Measurements from ENCODE around the gene NKAIN1. TPM values are rescaled to one million over a fixed set of nuclear protein-coding genes. Genes with fewer than 3 reads are reported as not detected.

Gene NKAIN1
- polyA plus RNA-seq, 1 donor from 2014 or later = 33.4 TPM

GRCh38 chr1:31216016-31216415, 23.7 kb downstream of the NKAIN1 start:
- Histone ChIP-seq H4K20me1 (ENCODE audit: insufficient read depth) (no peaks in the 10 kb centered on the region), H2AFZ (ENCODE audit: low read depth, low read length) (no peak overlapping the region), H3K9me2 (ENCODE audit: insufficient read depth, low read length) (no peaks in the 10 kb centered on the region), H3K36me3 (ENCODE audit: insufficient read depth, low read length) (no peaks in the 10 kb centered on the region), H3K9me3 (ENCODE audit: low read length) (no peaks in the 10 kb centered on the region), H3K9ac (ENCODE audit: low read length) (peak overlapping the region; percentile 16), H3K4me3 (ENCODE audit: low read length) (no peak overlapping the region), H3K27me3 (ENCODE audit: insufficient read depth, low read depth, low read length) (no peaks in the 10 kb centered on the region), H3F3A (ENCODE audit: insufficient read depth, low read length, poor library complexity, severe bottlenecking) (no peaks in the 10 kb centered on the region), H3K4me2 (ENCODE audit: low read length) (no peak overlapping the region), H3K79me2 (replicated peaks; ENCODE audit: insufficient read depth, low read length) (peaks cover 3% of the 10 kb centered on the region), H3K27ac (ENCODE audit: low read length) (peak overlapping the region; percentile 48)
- no peak for TF ChIP-seq REST (IDR thresholded peaks at IDR 0.05; ENCODE audit: borderline replicate concordance)
- TF ChIP-seq POLR2AphosphoS5 (IDR thresholded peaks at IDR 0.05) = no peak
- TF ChIP-seq RAD21 (conservative IDR thresholded peaks at IDR 0.05) = no peak
- no peak for TF ChIP-seq CTCF (IDR thresholded peaks at IDR 0.05; ENCODE audit: poor library complexity, severe bottlenecking)

GRCh38 chr1:31215065-31215570, 24.6 kb downstream of the NKAIN1 start:
- Histone ChIP-seq H3K9ac (ENCODE audit: low read length) (peak overlapping the region; percentile 17), H3K27me3 (ENCODE audit: insufficient read depth, low read depth, low read length) (no peaks in the 10 kb centered on the region), H4K20me1 (ENCODE audit: insufficient read depth) (no peaks in the 10 kb centered on the region), H3K36me3 (ENCODE audit: insufficient read depth, low read length) (no peaks in the 10 kb centered on the region), H3K79me2 (replicated peaks; ENCODE audit: insufficient read depth, low read length) (no peaks in the 10 kb centered on the region), H3K4me3 (ENCODE audit: low read length) (peak overlapping the region; percentile 7), H3K9me3 (ENCODE audit: low read length) (no peaks in the 10 kb centered on the region), H3F3A (ENCODE audit: insufficient read depth, low read length, poor library complexity, severe bottlenecking) (no peaks in the 10 kb centered on the region), H3K9me2 (ENCODE audit: insufficient read depth, low read length) (no peaks in the 10 kb centered on the region), H3K27ac (ENCODE audit: low read length) (peak overlapping the region; percentile 48), H2AFZ (ENCODE audit: low read depth, low read length) (no peak overlapping the region), H3K4me2 (ENCODE audit: low read length) (no peak overlapping the region)
- no peak for TF ChIP-seq EZH2 (IDR thresholded peaks at IDR 0.05; ENCODE audit: borderline replicate concordance, insufficient read depth, low read length, poor library complexity, severe bottlenecking)
- TF ChIP-seq SMC3 (conservative IDR thresholded peaks at IDR 0.05; ENCODE audit: poor library complexity) = no peak
- TF ChIP-seq TAF1 (IDR thresholded peaks at IDR 0.05; ENCODE audit: low read depth) = no peak
- no peak for TF ChIP-seq MXI1 (conservative IDR thresholded peaks at IDR 0.05; ENCODE audit: poor library complexity, severe bottlenecking)
- TF ChIP-seq RAD21 (conservative IDR thresholded peaks at IDR 0.05) = no peak
- TF ChIP-seq CTCF (IDR thresholded peaks at IDR 0.05; ENCODE audit: poor library complexity, severe bottlenecking) = peak; percentile 10
- TF ChIP-seq POLR2AphosphoS5 (IDR thresholded peaks at IDR 0.05) = no peak
- no peak for TF ChIP-seq REST (IDR thresholded peaks at IDR 0.05; ENCODE audit: borderline replicate concordance)
- TF ChIP-seq EP300 (conservative IDR thresholded peaks at IDR 0.05; ENCODE audit: poor library complexity, severe bottlenecking) = peak; percentile 14

All from neural cell (in vitro differentiated cells).